ENCODE results near the gene TEX19. TPM values are rescaled to one million over a fixed set of nuclear protein-coding genes. Genes with fewer than 3 reads are reported as not detected.

Gene TEX19
- total and polyA plus RNA-seq, 2 of the 8 experiments (the other 6 are each of a cell fraction or from before 2014, with no cell fraction given): 0.54 to 0.80 TPM

- Histone ChIP-seq H2BK120ac (replicated peaks; ENCODE audit: low read depth, low read length) (no peak overlapping the region), H3K36me3 (ENCODE audit: control insufficient read depth in 2 of 4, insufficient read depth in 4 of 4, low read length in 3 of 4) (no peaks in the 10 kb centered on the region), H2AFZ (ENCODE audit: low read length) (no peak overlapping the region), H2BK5ac (ENCODE audit: low read depth, low read length) (no peak overlapping the region), H3K56ac (replicated peaks; ENCODE audit: insufficient read length, low read depth, low read length) (no peak overlapping the region), H3K9ac (replicated peaks in 1 of 4; ENCODE audit: extremely low read depth in 1 of 4, low read depth in 3 of 4, low read length in 3 of 4) (no peak overlapping the region), H3K79me2 (ENCODE audit: control insufficient read depth in 1 of 2, insufficient read depth in 2 of 2, low read length in 2 of 2) (no peaks in the 10 kb centered on the region), H3K23ac (ENCODE audit: insufficient read length) (peak overlapping the region; percentile 21), H4K5ac (ENCODE audit: insufficient read length, low read depth, low read length) (no peak overlapping the region), H3K4me2 (ENCODE audit: insufficient read depth in 1 of 2, low read depth in 2 of 2, low read length in 2 of 2) (peak overlapping the region in 1 of 2 experiments; percentile 44; a peak in 2 of 4 replicates), H4K91ac (replicated peaks; ENCODE audit: insufficient read length, low read length) (peak overlapping the region; percentile 54), H3K27me3 (replicated peaks in 1 of 4; ENCODE audit: control insufficient read depth in 3 of 4, extremely low read depth in 1 of 4, insufficient read depth in 3 of 4, low read length in 3 of 4) (no peaks in the 10 kb centered on the region; a peak in 3 of 7 replicates), H2AK5ac (ENCODE audit: low read depth, low read length) (no peak overlapping the region), H4K8ac (ENCODE audit: extremely low read depth, insufficient read depth, low read length) (peak overlapping the region; percentile 85; the same call in 1 of the 2 replicates), H3K4me3 (ENCODE audit: extremely low read depth in 1 of 4, insufficient read depth in 2 of 4, low read depth in 3 of 4, low read length in 4 of 4) (peak overlapping the region in 1 of 4 experiments; percentile 48; a peak in 1 of 8 replicates), H3K79me1 (ENCODE audit: low read depth, low read length) (no peaks in the 10 kb centered on the region), H4K20me1 (replicated peaks in 1 of 2; ENCODE audit: control insufficient read depth in 1 of 2, insufficient read depth in 2 of 2, low read length in 2 of 2) (peaks cover 0 to 12% of the 10 kb centered on the region in 2 experiments), H3K9me3 (ENCODE audit: insufficient read depth in 2 of 2, low read depth in 1 of 2, low read length in 1 of 2) (peaks cover 0 to 14% of the 10 kb centered on the region in 2 experiments; a peak in 1 of 4 replicates), H3K18ac (ENCODE audit: extremely low read depth, low read length) (no peak overlapping the region), H3K23me2 (ENCODE audit: low read depth, low read length) (peaks cover 5% of the 10 kb centered on the region; the same call in 1 of the 2 replicates), H3K14ac (ENCODE audit: insufficient read length) (no peak overlapping the region), H3K4ac (replicated peaks; ENCODE audit: insufficient read length, low read depth, low read length) (no peak overlapping the region), H2BK12ac (ENCODE audit: low read depth, low read length) (no peak overlapping the region), H3K4me1 (replicated peaks in 1 of 4; ENCODE audit: control insufficient read depth in 3 of 4, insufficient read depth in 4 of 4, low read length in 3 of 4) (peaks cover 0 to 5% (median 4%) of the 10 kb centered on the region in 4 experiments; a peak in 5 of 7 replicates), H2BK20ac (ENCODE audit: low read length) (no peak overlapping the region), H3K27ac (ENCODE audit: low read depth, low read length) (no peak overlapping the region), H2BK15ac (ENCODE audit: low read length) (no peak overlapping the region)
- ChIA-PET CTCF (ENCODE audit: partially characterized antibody) (interaction anchor here (3.1 to 4.8 kb wide), 2 partner anchors 13 kb away, joined by 19 to 28 read pairs; no protein-coding TSS in a partner anchor), POLR2A (ENCODE audit: partially characterized antibody) (no interaction called here)
- WGBS, 2 experiments (ENCODE audit: extremely low coverage in 1 of 2, insufficient coverage in 1 of 2, insufficient read length in 1 of 2, insufficient replicate concordance in 2 of 2, low coverage in 1 of 2, low lambda C conversion rate in 2 of 2, missing lambda C conversion rate in 1 of 2): 80% methylated on average over 26 of the region's 32 CpGs; no CpG with 5 or more reads in 1 of the 2 experiments
- no peak for DNase-seq (ENCODE audit: low read depth in 1 of 2, low spot score in 2 of 2)
- no peak for FAIRE-seq
- TF ChIP-seq FOSL1 (IDR thresholded peaks at IDR 0.05; ENCODE audit: insufficient read depth, low read depth, low read length) (no peak), CTBP2 (IDR thresholded peaks at IDR 0.05; ENCODE audit: borderline replicate concordance, insufficient read depth, insufficient read length, low read length) (no peak), ASH2L (IDR thresholded peaks at IDR 0.05; ENCODE audit: low read length) (no peak)
Observed at GRCh38 chr17:82314727-82315605, 44.1 kb upstream of the TEX19 start.
